ENCODE measurements around the gene ZNF304. TPM values are rescaled to one million over a fixed set of nuclear protein-coding genes. Genes with fewer than 3 reads are reported as not detected.
A peak's percentile ranks its signal among the peaks of the same experiment; 100 is the strongest.

ZNF304 gene
- 12.2 to 13.6 TPM (median 13.2 TPM) in 3 replicates for total RNA-seq

DNA sequence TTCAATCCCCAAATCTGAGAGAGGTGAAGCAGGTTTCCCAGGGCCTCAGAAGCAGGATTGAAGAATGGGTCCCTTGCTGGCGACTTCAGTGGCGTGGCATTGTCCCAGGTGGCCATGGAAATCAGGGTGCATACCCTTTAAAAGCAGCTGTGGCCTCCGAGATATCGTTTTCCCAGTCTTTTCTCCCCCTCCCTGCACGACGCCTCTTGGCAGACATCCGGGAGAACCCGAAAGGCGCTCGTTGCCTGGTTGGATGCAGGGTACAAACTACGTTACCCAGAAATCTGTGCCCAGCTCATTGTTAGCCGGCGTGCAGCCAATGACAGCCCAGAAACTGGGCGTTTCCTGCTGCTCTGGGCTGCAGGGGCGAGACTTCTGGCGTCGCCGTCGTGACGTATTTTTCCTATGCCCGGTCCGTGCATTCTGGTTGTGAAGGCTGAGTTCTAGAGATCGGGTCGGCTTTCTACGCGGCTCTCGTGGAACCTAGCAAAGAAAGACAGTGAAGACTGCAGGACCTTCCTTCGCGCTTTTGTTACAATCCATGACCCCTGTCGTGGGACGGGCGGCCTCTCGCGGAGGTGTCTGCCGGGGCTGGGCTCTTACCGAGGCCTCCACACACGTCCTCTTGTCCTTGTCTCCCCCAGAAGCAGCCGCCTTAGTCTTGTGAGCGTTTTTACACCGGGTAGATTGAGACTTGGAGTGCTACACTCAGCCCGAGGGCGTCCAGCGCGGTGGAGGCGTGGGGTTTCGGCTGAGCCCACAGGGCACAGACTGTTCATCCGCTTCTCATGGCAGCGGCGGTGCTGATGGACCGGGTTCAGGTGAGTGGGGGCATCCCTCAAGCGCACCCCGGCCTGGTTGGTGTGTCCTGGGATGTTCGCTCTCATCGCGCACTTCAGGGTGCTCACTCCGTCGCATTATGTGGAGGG, at the start of gene ZNF304:
TSS of gene ZNF304 (plus strand) at position 395 of the 929 bp plus-strand sequence. CDS start at position 789, 394 bp downstream.
- peak within 1 kb of the TSS; percentile 89 for H3K4me3 Mint-ChIP-seq
- DNase-seq (ENCODE audit: low spot score in 2 of 2, unreplicated experiment in 2 of 2), result peak; percentile 82 to 87
- no peaks in the 10 kb centered on the region for H3K9me3 Mint-ChIP-seq
- peaks cover 9% of the 10 kb centered on the region for H3K27me3 Mint-ChIP-seq (ENCODE audit: low read depth)
- H3K27ac Mint-ChIP-seq, result peak within 1 kb of the TSS; percentile 94
- peaks cover 22% of the 10 kb centered on the region for H3K36me3 Mint-ChIP-seq
- TF ChIP-seq, protein P1, sequence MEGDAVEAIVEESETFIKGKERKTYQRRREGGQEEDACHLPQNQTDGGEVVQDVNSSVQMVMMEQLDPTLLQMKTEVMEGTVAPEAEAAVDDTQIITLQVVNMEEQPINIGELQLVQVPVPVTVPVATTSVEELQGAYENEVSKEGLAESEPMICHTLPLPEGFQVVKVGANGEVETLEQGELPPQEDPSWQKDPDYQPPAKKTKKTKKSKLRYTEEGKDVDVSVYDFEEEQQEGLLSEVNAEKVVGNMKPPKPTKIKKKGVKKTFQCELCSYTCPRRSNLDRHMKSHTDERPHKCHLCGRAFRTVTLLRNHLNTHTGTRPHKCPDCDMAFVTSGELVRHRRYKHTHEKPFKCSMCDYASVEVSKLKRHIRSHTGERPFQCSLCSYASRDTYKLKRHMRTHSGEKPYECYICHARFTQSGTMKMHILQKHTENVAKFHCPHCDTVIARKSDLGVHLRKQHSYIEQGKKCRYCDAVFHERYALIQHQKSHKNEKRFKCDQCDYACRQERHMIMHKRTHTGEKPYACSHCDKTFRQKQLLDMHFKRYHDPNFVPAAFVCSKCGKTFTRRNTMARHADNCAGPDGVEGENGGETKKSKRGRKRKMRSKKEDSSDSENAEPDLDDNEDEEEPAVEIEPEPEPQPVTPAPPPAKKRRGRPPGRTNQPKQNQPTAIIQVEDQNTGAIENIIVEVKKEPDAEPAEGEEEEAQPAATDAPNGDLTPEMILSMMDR (IDR thresholded peaks at IDR 0.05; ENCODE audit: unreplicated experiment), result no peak
- H3K4me1 Mint-ChIP-seq, result peaks cover 35% of the 10 kb centered on the region

DNA sequence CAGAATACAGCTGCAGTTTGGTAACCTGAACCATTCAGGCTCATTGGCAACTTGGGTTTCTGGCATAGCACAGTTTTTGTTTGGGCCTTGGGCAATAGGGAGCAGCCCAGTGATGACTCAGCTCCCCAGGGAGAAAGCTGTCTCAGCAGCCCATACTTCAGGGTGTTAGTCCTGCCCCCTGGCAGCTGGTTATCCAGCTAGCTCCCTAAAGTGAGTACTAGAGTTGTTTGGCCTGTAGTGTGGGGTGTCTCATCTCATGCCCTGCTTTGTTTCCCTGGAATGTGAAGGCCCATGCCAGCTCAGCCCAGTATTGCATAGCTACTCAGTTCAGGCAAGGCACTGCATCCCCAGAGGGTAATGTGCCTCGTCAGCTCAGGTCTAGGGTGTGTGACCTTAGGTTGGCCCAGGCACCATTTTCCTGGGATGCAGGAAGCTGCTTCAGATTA, 49.0 kb upstream of the ZNF304 start:
- H3K4me1 Mint-ChIP-seq, result peaks cover 2% of the 10 kb centered on the region
- H3K27ac Mint-ChIP-seq, result no peak overlapping the region
- no peak overlapping the region for H3K4me3 Mint-ChIP-seq
- H3K36me3 Mint-ChIP-seq, result peaks cover 33% of the 10 kb centered on the region
- TF ChIP-seq, protein P1 (IDR thresholded peaks at IDR 0.05; ENCODE audit: unreplicated experiment), result no peak
- no peaks in the 10 kb centered on the region for H3K27me3 Mint-ChIP-seq (ENCODE audit: low read depth)
- DNase-seq (ENCODE audit: low spot score in 2 of 2, unreplicated experiment in 2 of 2), result no peak
- H3K9me3 Mint-ChIP-seq, result peaks cover 7% of the 10 kb centered on the region

DNA sequence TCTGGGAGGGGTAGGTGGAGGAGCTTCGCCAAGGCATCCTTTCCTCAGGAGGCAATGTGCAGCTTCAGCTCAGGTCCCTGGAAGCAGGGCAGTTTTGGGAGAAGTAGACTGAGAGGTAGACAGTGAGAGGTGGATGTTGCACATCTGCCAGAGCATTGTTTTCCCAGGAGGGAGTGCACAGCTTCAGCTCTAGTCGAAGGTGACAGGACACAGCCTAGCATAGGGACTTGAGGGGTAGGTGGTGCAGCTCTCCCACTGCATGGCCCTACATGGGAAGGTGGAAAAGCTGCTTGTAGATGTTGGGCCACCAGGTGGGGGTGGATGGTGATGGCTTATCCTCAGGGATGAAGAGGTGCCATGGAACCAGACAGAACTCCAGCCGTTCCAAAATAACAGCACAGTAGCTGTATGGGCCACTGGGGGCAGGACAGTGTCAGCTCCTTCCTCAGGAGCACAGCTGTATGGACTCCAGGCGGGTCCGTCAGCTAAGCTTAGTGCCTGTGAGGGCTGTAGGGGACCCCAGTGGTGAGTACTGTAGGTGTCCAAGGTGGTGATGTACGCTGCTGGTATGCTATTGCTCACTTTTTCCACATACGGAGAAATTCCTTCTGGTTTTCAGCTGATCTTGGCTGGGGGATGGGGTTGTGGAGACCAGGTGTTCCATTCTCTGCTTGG, 48.2 kb upstream of the ZNF304 start:
- peaks cover 2% of the 10 kb centered on the region for H3K4me1 Mint-ChIP-seq
- no peaks in the 10 kb centered on the region for H3K27me3 Mint-ChIP-seq (ENCODE audit: low read depth)
- peaks cover 7% of the 10 kb centered on the region for H3K9me3 Mint-ChIP-seq
- H3K4me3 Mint-ChIP-seq, result no peak overlapping the region
- H3K36me3 Mint-ChIP-seq, result peaks cover 27% of the 10 kb centered on the region
- TF ChIP-seq, protein P1 (IDR thresholded peaks at IDR 0.05; ENCODE audit: unreplicated experiment), result no peak
- H3K27ac Mint-ChIP-seq, result no peak overlapping the region
- no peak for DNase-seq (ENCODE audit: low spot score in 2 of 2, unreplicated experiment in 2 of 2)

DNA sequence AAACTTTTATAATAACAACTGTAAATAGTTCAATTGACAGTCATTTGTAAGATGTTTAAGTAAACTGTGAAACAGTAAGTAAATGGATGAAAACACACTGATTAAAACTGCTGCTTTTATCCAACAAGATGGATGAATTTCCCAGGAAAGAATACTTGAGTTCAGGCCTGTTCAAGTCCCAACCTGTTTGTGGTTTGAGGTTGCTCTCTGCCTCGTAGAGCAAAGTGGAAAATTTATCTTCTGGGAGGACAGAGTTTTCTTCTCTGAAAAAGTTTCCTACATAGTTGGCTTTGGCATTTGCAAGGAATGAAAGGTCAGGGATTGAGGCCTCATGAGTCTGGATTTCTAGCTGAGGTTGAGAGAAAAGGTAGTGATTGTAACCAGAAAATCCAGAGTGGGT, 46.0 kb upstream of the ZNF304 start:
- no peak for DNase-seq (ENCODE audit: low spot score in 2 of 2, unreplicated experiment in 2 of 2)
- H3K36me3 Mint-ChIP-seq, result peaks cover 14% of the 10 kb centered on the region
- TF ChIP-seq, protein P1 (IDR thresholded peaks at IDR 0.05; ENCODE audit: unreplicated experiment), result no peak
- H3K27me3 Mint-ChIP-seq (ENCODE audit: low read depth), result no peaks in the 10 kb centered on the region
- peaks cover 11% of the 10 kb centered on the region for H3K9me3 Mint-ChIP-seq
- H3K27ac Mint-ChIP-seq, result peak overlapping the region; percentile 90
- H3K4me1 Mint-ChIP-seq, result peaks cover 2% of the 10 kb centered on the region
- no peak overlapping the region for H3K4me3 Mint-ChIP-seq

DNA sequence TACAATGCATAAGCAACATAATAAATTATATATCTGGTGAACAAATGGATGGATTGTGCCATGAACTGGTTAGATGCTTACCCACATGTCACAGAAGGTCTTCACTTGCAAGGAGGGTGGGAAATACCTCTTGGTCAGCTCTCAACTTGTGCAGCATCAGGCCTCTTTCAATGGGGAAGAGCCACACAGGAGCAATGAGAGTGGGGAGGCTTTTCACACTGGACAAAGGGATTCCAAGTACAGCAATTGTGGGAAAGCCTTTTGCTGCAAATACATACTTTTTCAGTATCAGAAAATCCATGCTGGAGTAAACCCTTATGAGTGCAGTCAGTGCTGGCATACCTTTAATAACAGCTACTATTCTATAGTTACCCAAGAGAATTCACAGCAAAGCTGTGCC, 42.6 kb upstream of the ZNF304 start:
- TF ChIP-seq, protein P1 (IDR thresholded peaks at IDR 0.05; ENCODE audit: unreplicated experiment), result no peak
- H3K27ac Mint-ChIP-seq, result no peak overlapping the region
- no peak for DNase-seq (ENCODE audit: low spot score in 2 of 2, unreplicated experiment in 2 of 2)
- peaks cover 15% of the 10 kb centered on the region for H3K27me3 Mint-ChIP-seq (ENCODE audit: low read depth)
- peaks cover 2% of the 10 kb centered on the region for H3K4me1 Mint-ChIP-seq
- no peak overlapping the region for H3K4me3 Mint-ChIP-seq
- H3K9me3 Mint-ChIP-seq, result peaks cover 11% of the 10 kb centered on the region
- peaks cover 2% of the 10 kb centered on the region for H3K36me3 Mint-ChIP-seq

Data from mesothelial cell of epicardium (in vitro differentiated cells).